Kidney glomerular epithelial cell (primary cell): ENCODE results near the gene DMPK.

Experiments used
- DNase-seq: peaks from one replicate; lab custom pipeline; 2025; lab: John Stamatoyannopoulos, UW

Gene DMPK, protein sequence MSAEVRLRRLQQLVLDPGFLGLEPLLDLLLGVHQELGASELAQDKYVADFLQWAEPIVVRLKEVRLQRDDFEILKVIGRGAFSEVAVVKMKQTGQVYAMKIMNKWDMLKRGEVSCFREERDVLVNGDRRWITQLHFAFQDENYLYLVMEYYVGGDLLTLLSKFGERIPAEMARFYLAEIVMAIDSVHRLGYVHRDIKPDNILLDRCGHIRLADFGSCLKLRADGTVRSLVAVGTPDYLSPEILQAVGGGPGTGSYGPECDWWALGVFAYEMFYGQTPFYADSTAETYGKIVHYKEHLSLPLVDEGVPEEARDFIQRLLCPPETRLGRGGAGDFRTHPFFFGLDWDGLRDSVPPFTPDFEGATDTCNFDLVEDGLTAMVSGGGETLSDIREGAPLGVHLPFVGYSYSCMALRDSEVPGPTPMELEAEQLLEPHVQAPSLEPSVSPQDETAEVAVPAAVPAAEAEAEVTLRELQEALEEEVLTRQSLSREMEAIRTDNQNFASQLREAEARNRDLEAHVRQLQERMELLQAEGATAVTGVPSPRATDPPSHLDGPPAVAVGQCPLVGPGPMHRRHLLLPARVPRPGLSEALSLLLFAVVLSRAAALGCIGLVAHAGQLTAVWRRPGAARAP

DNA sequence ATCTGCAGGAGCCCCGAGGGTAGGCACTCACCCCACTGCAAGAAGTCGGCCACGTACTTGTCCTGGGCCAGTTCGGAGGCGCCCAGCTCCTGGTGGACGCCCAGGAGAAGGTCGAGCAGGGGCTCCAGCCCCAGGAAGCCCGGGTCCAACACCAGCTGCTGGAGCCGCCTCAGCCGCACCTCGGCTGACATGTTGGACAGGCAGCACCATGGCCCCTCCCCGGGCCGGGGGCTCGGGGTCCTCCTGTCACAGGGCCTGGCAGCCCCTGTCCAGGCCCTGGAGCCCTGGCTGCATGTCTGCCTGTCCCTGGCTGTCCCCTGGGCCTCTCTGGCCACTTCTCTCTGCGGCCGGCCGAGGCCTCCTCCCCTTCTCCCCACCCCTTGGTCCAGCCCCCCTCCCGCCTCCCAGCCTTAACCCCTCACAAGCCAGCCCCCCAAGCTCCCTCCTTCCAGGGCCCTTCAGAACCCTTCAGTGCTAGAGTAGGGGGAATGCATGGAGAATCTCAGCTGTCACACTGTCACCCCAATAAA lies at the start of gene DMPK:
Gene DMPK, minus strand, starts transcription at position 329 of the 530 bp plus-strand sequence. Its CDS starts 138 bp downstream, at position 191.
- DNase-seq: no peak

DNA sequence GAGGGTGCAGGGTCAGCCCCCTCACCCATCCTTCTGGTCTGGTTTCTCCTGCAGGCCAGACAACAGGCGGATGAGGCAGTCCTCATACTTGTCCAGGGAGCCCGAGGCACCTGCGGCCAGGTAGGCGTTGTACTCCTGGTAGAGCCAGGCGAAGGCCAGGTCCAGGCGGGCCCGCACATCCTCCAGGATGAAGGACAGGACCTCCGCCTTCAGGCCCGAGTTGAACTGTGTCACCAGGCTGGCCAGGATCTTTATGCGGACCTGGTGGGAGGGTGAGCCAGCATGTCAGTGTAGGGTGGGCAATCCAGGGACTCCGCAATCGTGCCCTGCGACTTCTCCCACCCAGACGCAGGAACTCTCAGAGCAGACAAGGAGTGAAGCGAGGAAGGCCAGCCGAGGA lies 46.7 kb upstream of the DMPK start:
- DNase-seq: no peak

GRCh38 chr19:45828523-45828922 lies 46.2 kb upstream of the DMPK start:
- no peak for DNase-seq

- DNase-seq: no peak
Measured at GRCh38 chr19:45827459-45828093, 45.3 kb upstream of the DMPK start.

GRCh38 chr19:45826934-45827333 lies 44.6 kb upstream of the DMPK start:
- no peak for DNase-seq

- DNase-seq: no peak
Measured at GRCh38 chr19:45825917-45826893, 43.9 kb upstream of the DMPK start.

DNA sequence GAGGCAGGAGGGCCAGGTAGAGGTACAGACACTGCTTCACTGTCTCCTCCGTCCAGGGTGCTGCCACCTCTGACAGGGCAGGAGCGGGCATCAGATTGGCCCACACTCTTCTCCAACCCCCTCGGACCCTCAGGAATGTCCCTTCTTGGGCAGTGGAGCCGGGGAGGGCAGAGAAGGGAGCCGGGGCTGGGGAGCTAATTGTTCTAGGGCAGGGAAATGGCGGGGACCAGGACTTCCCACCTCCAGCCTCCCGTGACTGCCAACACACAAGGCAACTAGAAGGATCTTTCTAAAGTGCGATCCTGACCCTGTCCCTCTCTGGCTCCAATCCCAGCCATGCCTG lies 42.9 kb upstream of the DMPK start:
- DNase-seq: no peak

DNA sequence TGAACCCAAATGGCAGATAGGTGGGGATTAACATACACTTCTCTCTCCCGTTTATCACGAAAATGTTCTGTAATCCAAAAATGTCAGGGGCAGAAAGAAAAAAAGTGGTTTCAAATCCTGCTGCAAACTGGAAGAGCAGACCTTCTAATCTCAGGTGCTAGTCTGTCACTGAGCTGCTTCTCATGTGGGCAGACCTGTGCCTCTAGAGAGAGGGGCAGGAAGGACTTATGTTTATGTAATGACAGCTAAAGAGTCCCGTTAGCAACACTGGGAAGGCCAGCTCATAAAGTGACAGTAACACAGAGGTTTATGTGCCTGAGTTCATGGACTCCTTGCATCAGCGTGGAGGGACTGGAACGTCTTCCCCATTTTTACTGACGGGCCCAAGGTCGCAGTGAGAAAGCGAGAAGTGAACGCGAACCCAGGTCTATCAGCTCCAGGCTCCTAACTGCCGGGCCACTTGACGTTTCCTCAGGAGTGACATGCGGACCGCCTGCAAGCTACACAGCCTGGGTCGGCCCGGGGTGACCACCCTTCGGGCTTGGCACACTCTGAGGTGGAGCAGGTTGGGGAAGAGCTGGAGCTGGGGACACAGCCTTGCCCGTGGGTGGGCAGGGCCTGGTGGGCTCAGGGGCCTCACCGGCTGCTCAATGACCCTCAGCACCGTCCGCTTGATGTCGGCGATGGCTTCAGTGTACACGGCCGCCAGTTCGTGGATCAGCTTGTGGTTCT lies 42.4 kb upstream of the DMPK start:
- DNase-seq: no peak

- no peak for DNase-seq
Measured at GRCh38 chr19:45824041-45824471, 41.8 kb upstream of the DMPK start.

GRCh38 chr19:45823182-45823581 lies 40.9 kb upstream of the DMPK start:
- DNase-seq: no peak

- DNase-seq: no peak
Measured at GRCh38 chr19:45822716-45823115, 40.4 kb upstream of the DMPK start.

- no peak for DNase-seq
Measured at GRCh38 chr19:45821570-45821969, 39.3 kb upstream of the DMPK start.

DNA sequence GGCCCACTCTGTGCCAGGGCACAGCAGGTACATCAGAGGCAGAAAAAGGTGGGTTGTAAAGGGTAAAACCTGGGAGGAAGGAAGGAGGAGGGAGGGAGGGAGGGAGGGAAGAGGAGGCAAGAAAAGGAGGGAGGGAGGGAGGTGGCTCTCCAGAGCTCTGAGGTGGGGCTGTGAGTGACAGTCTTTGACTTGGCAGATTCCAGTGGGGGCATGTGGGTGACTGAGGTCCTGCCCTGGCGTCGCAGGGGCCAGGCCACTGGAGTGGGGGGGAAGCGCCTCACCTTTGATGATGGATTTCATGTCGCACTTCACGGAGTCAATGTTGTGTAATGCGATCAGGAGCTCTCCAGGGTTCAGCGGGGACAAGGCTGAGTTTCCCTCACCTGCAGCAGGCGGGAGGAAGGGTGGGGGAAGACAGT lies 38.8 kb upstream of the DMPK start:
- no peak for DNase-seq

GRCh38 chr19:45820413-45821102 lies 38.3 kb upstream of the DMPK start:
- DNase-seq: no peak

DNA sequence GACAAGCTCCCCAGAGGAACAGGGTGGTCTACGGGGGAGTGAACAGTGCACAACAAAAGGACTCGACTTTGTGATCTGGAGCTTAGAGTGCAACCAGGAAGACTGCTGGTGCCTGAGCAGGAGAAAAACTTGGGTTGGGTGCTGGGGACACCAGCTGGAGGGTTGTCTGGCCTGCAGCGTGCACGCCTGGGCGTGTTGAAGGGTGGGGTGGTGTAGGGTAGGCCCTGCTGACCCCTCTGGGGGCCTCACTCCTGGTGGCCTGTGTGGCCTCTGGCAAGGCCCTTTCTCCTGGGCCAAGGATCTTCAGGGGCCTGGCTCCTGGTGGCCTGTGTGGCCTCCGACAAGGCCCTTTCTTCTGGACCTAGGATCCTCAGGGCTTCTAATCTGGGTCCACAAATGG lies 37.5 kb upstream of the DMPK start:
- DNase-seq: no peak

DNA sequence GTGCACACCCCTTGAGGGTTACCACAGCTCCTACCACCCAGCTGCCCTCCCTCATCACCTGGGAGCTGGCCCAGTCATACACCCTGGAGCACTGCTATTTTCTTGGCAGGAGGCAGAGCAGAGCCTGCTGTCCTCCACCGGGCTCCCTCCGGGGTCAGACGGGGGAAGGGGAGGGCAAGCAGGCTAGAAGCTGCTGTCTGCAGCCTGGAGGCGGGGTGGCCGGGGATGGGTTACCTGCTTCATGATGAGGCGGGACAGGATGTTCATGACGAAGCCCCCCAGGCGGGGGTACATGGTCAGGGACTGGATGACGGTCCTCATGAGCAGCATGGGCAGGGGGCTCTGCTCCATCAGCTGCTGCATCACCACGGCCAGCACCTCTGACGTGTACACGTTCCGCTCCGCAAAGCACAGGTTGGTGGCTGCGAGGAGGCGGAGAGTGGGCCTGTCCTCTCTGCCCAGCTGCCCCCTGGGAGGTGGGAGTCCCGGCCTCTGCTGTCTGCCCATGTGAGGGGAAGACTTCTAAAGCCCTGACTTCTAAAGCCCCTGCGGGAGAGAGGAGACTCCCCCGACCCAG lies 35.5 kb upstream of the DMPK start:
- no peak for DNase-seq

DNA sequence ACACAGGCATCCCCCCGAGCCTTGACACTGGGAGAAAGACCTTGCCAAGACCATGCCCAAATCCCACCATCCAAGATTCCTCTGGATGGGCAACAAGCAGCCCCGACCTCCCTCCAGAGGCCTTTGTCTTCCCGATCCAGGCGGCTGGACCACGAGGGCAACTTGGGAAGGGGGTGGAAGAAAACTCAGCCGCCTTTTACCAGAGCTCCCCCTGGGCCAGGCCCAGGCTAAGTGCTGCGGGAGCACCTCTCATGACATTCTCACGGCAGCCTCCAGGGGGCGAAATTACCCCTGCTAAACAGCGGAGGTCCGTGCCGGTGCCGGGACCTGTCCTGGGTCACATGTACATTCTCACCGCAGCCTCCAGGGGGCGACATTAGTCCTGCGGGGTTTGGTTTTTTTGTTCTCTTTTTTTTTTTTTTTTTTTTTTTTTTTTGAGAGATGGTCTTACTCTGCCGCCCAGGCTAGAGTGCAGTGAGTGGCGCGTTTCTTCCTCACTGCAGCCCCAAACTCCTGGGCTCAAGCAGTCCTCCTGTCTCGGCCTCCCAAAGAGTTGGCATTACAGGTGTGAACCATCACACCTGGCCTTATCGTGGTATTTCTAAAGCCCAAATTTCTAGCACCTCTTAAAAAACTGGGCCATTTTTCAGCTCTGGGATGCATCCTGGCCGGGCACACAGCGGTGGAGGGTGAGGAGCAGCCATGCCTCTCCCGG lies 34.9 kb upstream of the DMPK start:
- peak; percentile 94 for DNase-seq

- no peak for DNase-seq
Measured at GRCh38 chr19:45816236-45817009, 34.1 kb upstream of the DMPK start.
